Calu3 (cell line): Measurements from ENCODE around the gene AK8. TPM values are rescaled to one million over a fixed set of nuclear protein-coding genes. Genes with fewer than 3 reads are reported as not detected.

Source experiments
- BruUV-seq: library from RNA; stranded (reverse); fragments of 400-500 nt; replicated peaks from 2 replicates; lab custom pipeline; 2021; lab: Mats Ljungman, UMichigan
- CTCF ChIA-PET: fragments of 300-600 bp; sonication (Branson Sonifier 250); formaldehyde crosslinking; loops from one replicate; lab custom pipeline; 2022; ENCODE audit warnings: antibody characterized with exemption; lab: Charles Lee
- DNase-seq: peaks from one replicate; pipeline ENCODE4 v3.0.0; 2022
- H3K27ac Mint-ChIP-seq: one replicate; pipeline ENCODE4 v1.8.0; 2022; ENCODE audit warnings: mixed read lengths; ENCODE audit not compliant: unreplicated experiment
- H3K27me3 Mint-ChIP-seq: one replicate; pipeline ENCODE4 v1.8.0; 2022; ENCODE audit warnings: mixed read lengths; ENCODE audit not compliant: unreplicated experiment
- H3K36me3 Mint-ChIP-seq: one replicate; pipeline ENCODE4 v1.8.0; 2022; ENCODE audit warnings: mild to moderate bottlenecking, moderate library complexity, mixed read lengths; ENCODE audit not compliant: insufficient read depth, unreplicated experiment
- H3K4me1 Mint-ChIP-seq: one replicate; pipeline ENCODE4 v1.8.0; 2022; ENCODE audit warnings: mild to moderate bottlenecking, low read depth, mixed read lengths; ENCODE audit not compliant: unreplicated experiment
- H3K4me3 Mint-ChIP-seq: one replicate; pipeline ENCODE4 v1.8.0; 2022; ENCODE audit warnings: mild to moderate bottlenecking, low read depth, moderate library complexity, mixed read lengths; ENCODE audit not compliant: unreplicated experiment
- H3K9me3 Mint-ChIP-seq: one replicate; pipeline ENCODE4 v1.8.0; 2022; ENCODE audit warnings: low read depth, mixed read lengths; ENCODE audit not compliant: unreplicated experiment
- intact Hi-C: fragments of 100-400 bp; cut with micrococcal nuclease; formaldehyde crosslinking; loops from one replicate; pipeline ENCODE4 v1.10.0; 2022; ENCODE audit not compliant: unreplicated experiment
- total RNA-seq: library from RNA; stranded (reverse); gene quantifications from 2 replicates; pipeline ENCODE4 v1.2.3, GENCODE V29; 2022
- TF ChIP-seq, protein P1 (sequence below): fragments of 200-600 bp; IDR thresholded peaks from one replicate; pipeline ENCODE4 v1.8.0; 2022; ENCODE audit warnings: antibody characterized with exemption; ENCODE audit not compliant: unreplicated experiment

AK8 gene
- total RNA-seq, 1 experiment from 2014 or later = 1.4 TPM

DNA sequence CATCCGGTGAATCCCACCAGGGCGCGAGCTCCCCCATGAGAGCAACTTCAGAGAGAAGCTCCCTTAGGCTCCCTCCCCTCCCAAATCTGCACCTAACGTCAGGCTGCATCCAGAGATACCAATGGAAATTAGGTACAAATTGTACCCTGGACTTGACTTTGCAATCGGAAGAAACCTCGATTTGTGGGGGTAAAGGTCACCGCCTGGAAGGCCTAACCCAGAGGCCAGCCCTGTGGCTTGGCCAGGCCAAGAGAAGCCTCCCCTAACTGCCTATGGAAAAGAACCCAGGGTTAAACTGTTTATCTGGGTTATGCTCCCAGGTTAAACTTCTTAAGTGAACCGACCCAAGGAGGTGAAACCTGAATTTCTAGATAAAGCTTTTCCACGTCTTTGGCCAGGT lies 127.4 kb downstream of the AK8 start:
- BruUV-seq = no TSS peak
- Mint-ChIP-seq H3K27me3 (peaks cover 5% of the 10 kb centered on the region), H3K4me3 (no peak overlapping the region), H3K9me3 (no peaks in the 10 kb centered on the region), H3K27ac (no peak overlapping the region), H3K36me3 (no peaks in the 10 kb centered on the region), H3K4me1 (no peaks in the 10 kb centered on the region)
- CTCF ChIA-PET = interaction anchor here (0.7 kb wide), 1 partner anchor 58 kb away, joined by 4 read pairs; no protein-coding TSS in a partner anchor
- TF ChIP-seq, protein P1, sequence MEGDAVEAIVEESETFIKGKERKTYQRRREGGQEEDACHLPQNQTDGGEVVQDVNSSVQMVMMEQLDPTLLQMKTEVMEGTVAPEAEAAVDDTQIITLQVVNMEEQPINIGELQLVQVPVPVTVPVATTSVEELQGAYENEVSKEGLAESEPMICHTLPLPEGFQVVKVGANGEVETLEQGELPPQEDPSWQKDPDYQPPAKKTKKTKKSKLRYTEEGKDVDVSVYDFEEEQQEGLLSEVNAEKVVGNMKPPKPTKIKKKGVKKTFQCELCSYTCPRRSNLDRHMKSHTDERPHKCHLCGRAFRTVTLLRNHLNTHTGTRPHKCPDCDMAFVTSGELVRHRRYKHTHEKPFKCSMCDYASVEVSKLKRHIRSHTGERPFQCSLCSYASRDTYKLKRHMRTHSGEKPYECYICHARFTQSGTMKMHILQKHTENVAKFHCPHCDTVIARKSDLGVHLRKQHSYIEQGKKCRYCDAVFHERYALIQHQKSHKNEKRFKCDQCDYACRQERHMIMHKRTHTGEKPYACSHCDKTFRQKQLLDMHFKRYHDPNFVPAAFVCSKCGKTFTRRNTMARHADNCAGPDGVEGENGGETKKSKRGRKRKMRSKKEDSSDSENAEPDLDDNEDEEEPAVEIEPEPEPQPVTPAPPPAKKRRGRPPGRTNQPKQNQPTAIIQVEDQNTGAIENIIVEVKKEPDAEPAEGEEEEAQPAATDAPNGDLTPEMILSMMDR = no peak
- intact Hi-C loops = no loop called here
- no peak for DNase-seq

DNA sequence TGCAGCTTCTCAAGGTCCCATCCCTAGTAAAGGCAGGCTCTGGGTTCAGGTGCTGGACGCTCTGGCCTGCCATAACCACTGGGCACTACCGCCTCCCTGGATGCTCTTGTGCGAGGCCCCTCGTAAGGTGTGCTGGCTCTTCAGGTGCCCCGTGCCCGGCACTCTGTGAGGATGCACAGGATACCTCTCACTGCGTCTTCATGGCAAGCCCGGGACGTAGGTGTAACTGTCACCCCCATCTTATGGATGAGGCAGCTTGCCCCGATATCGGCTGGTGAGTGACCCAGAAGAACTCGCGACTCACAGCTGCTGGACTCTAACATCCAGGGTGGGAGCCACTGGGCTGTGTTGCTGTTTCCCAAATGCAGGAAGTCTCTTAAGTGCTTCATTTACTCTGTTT lies 128.8 kb downstream of the AK8 start:
- TF ChIP-seq, protein P1 = no peak
- CTCF ChIA-PET = no interaction called here
- no peaks in the 10 kb centered on the region for H3K9me3 Mint-ChIP-seq
- H3K36me3 Mint-ChIP-seq = no peaks in the 10 kb centered on the region
- H3K27me3 Mint-ChIP-seq = peaks cover 11% of the 10 kb centered on the region
- intact Hi-C loops = no loop called here
- BruUV-seq = no TSS peak
- no peak for DNase-seq
- no peaks in the 10 kb centered on the region for H3K4me1 Mint-ChIP-seq
- no peak overlapping the region for H3K4me3 Mint-ChIP-seq
- no peak overlapping the region for H3K27ac Mint-ChIP-seq

DNA sequence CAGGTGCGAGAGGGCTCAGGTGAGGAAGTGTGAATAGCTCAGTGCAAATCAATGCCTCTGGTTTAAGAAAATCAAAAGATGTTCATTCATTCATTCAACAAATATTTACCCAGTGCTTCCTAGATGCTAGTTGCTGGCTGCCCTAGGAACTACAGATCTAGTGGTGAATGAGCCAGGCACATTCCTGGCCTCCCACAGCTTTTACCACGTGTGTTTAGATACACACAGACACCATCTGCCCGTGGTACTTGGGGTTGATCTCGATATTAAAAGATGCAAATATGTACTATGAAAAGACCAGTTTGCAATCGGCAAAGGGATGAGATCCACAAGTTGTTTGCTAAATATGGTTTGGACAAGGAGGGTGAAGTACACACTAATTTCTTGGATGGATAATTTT lies 129.6 kb downstream of the AK8 start:
- no peaks in the 10 kb centered on the region for H3K36me3 Mint-ChIP-seq
- H3K27ac Mint-ChIP-seq = no peak overlapping the region
- CTCF ChIA-PET = no interaction called here
- H3K4me3 Mint-ChIP-seq = no peak overlapping the region
- TF ChIP-seq, protein P1 = no peak
- no peak for DNase-seq
- intact Hi-C loops = no loop called here
- H3K4me1 Mint-ChIP-seq = no peaks in the 10 kb centered on the region
- no peaks in the 10 kb centered on the region for H3K9me3 Mint-ChIP-seq
- BruUV-seq = no TSS peak
- H3K27me3 Mint-ChIP-seq = peaks cover 20% of the 10 kb centered on the region

DNA sequence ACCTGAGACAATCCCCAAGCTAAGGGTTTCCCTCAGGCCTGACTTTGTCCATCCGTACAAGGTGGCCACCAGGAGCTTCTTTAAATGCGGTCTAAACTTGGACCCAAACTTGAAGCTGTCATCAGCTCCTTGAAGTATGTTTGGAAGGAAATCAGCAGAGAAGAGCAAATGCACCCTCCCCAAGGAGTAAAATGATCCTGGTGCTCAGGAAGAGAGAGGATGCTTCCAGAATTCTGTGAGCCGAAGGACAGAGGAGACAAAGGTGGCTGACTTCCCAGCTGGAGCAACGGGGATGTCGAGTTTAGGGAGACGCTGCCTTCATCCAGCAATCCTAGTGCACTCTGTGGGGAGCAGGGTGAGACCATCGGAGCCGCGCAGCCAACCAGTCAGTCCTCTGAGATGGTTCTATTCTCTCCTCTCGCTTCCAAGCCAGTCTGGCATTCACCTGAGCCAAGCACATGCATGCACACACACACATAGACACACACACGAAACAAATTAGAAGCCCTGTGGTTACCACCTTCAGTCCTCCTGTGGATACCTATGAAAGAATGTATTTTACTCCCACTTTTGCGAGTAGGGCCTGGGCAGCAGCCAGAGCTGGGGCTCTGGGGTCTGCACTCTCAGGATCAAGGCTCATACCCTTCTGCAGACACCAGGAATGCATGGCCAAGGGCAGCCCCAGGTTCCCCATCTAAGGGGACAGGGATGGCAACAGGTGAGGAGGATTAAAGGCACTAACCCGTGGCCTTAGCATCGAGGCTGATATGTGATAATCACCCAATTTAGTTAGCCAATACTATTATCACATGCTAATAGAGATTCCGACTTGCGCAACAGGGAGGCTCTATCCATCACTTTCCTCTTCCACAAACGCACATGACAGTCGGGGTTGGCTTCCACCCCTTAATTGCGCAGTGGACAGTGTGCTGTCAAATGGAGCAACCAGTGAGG lies 132.1 kb downstream of the AK8 start:
- CTCF ChIA-PET = no interaction called here
- H3K27ac Mint-ChIP-seq = no peak overlapping the region
- BruUV-seq = no TSS peak
- peaks cover 29% of the 10 kb centered on the region for H3K27me3 Mint-ChIP-seq
- TF ChIP-seq, protein P1 = no peak
- H3K4me3 Mint-ChIP-seq = no peak overlapping the region
- no peaks in the 10 kb centered on the region for H3K4me1 Mint-ChIP-seq
- intact Hi-C loops = no loop called here
- DNase-seq = no peak
- H3K36me3 Mint-ChIP-seq = no peaks in the 10 kb centered on the region
- H3K9me3 Mint-ChIP-seq = no peaks in the 10 kb centered on the region
